ENCODE data around the gene COMMD3. TPM values are rescaled to one million over a fixed set of nuclear protein-coding genes. Genes with fewer than 3 reads are reported as not detected.
A peak's percentile ranks its signal among the peaks of the same experiment; 100 is the strongest.

Gene COMMD3
- total RNA-seq, 2 donors from 2014 or later = 30.7 to 38.8 TPM

DNA sequence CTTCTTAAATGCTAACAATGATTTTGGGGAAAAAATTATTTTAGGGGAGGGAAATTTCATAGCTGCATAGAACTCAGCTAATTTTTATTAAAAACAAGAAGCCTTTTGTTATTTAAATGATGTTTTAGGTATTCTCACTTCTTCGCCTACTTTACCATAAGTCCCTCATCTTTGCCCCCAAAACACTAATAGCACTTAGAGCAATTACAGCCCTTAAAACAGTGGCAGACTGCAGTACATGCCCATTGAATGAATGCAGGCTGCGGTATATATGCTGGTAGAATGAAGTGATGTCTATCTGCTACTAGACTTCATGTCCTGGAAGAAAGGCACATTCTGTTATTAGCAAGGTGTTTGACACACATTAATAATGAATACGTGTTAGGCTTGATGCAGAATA, 26.2 kb downstream of the COMMD3 start:
- no peak overlapping the region for H3K4me3 ChIP-seq
- H3K27me3 ChIP-seq (replicated peaks; ENCODE audit: insufficient read depth) = peaks cover 23% of the 10 kb centered on the region
- no peak overlapping the region for H3K27ac ChIP-seq
- H3K36me3 ChIP-seq = no peaks in the 10 kb centered on the region
- DNase-seq (ENCODE audit: low spot score) = no peak
- WGBS = 48% methylated on average over 3 of the region's 3 CpGs
- H3K4me1 ChIP-seq (replicated peaks) = no peaks in the 10 kb centered on the region
- H3K9me3 ChIP-seq = no peaks in the 10 kb centered on the region
- TF ChIP-seq POLR2AphosphoS5 (IDR thresholded peaks at IDR 0.05) (no peak), POLR2A (IDR thresholded peaks at IDR 0.05) (no peak)
- TF ChIP-seq, protein P1, sequence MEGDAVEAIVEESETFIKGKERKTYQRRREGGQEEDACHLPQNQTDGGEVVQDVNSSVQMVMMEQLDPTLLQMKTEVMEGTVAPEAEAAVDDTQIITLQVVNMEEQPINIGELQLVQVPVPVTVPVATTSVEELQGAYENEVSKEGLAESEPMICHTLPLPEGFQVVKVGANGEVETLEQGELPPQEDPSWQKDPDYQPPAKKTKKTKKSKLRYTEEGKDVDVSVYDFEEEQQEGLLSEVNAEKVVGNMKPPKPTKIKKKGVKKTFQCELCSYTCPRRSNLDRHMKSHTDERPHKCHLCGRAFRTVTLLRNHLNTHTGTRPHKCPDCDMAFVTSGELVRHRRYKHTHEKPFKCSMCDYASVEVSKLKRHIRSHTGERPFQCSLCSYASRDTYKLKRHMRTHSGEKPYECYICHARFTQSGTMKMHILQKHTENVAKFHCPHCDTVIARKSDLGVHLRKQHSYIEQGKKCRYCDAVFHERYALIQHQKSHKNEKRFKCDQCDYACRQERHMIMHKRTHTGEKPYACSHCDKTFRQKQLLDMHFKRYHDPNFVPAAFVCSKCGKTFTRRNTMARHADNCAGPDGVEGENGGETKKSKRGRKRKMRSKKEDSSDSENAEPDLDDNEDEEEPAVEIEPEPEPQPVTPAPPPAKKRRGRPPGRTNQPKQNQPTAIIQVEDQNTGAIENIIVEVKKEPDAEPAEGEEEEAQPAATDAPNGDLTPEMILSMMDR (IDR thresholded peaks at IDR 0.05) = no peak
- intact Hi-C loops (cut with DNase I) = loop anchor here (10.0 kb wide), 2 partner anchors 92 to 372 kb away; partner anchors contain the start of gene PIP4K2A

DNA sequence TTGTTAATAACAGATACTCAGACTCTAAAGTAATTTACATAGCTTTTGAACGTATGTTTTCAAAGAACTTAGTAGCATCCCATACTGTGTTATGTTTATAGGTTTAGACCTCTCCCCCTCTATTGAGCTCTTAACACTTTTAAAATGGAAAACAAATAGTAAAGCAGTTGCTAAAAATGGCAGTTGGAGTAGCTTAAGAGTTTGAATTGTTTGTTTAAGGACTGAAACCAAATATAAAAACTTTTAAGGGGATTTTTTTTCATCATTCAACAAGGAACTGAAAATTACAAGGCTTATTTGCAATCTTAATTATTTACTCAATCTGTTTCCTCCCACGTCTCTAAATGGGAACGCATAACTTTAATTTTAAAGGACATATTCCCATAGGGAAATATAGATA, 27.5 kb downstream of the COMMD3 start:
- Histone ChIP-seq H3K4me1 (replicated peaks) (no peaks in the 10 kb centered on the region), H3K4me3 (no peak overlapping the region), H3K9me3 (no peaks in the 10 kb centered on the region), H3K27me3 (replicated peaks; ENCODE audit: insufficient read depth) (peaks cover 16% of the 10 kb centered on the region), H3K27ac (no peak overlapping the region), H3K36me3 (no peaks in the 10 kb centered on the region)
- 18% methylated on average over 3 of the region's 3 CpGs for WGBS
- intact Hi-C loops (cut with DNase I) = loop anchor here (10.0 kb wide), 2 partner anchors 91 to 371 kb away; partner anchors contain the start of gene PIP4K2A
- DNase-seq (ENCODE audit: low spot score) = no peak
- TF ChIP-seq POLR2AphosphoS5 (IDR thresholded peaks at IDR 0.05) = no peak

DNA sequence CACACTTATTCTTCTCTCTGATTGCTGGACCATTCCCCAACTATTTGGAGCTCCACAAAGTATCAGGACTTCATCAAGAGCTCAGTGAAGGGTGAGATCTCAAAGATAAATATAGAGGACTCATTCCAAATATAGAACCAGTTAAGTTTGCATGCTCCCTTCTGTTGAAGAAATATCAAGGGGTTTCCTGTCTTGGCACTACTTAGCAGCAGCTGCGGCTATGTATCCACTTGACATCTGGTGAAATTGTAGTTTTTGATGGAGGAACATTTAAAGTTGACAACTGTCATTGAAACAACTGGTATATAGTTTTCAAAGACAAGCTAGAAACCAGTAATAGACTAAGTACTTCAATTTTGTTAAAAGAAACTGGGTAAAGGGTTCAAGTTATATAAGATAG, 28.1 kb downstream of the COMMD3 start:
- no peaks in the 10 kb centered on the region for H3K4me1 ChIP-seq (replicated peaks)
- 47% methylated on average over 1 of the region's 1 CpG for WGBS
- no peaks in the 10 kb centered on the region for H3K36me3 ChIP-seq
- intact Hi-C loops (cut with DNase I) = loop anchor here (10.0 kb wide), 2 partner anchors 91 to 371 kb away; partner anchors contain the start of gene PIP4K2A
- DNase-seq (ENCODE audit: low spot score) = no peak
- H3K4me3 ChIP-seq = no peak overlapping the region
- H3K27ac ChIP-seq = no peak overlapping the region
- TF ChIP-seq POLR2A (IDR thresholded peaks at IDR 0.05) = no peak
- no peak for TF ChIP-seq POLR2AphosphoS5 (IDR thresholded peaks at IDR 0.05)
- TF ChIP-seq, protein P1 (IDR thresholded peaks at IDR 0.05) = no peak
- H3K9me3 ChIP-seq = no peaks in the 10 kb centered on the region
- H3K27me3 ChIP-seq (replicated peaks; ENCODE audit: insufficient read depth) = peaks cover 16% of the 10 kb centered on the region

DNA sequence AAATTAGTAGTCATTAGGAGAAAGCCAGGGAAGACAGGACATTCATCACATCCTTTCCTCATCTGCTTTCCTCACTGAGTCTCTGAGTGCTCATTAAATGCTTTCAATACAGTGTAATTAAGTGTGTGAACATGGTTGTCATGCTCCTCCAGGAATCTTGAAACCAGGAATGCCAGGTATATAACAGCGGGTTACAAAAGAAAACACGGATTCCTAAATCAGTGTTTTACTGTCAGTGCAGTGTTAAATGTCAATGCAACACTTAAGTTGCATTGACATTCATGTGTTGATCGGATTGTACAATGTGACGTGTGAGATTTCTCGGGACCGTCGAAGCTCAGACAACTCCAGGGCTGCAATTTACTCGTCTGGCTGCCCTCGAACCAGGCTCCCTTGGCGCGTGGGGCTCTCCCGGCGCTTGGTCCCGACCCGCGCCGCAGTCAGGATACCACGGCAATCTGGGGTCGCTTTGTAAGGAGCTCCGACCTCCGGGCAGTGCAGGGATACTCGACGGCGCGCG, 28.7 kb downstream of the COMMD3 start:
- H3K36me3 ChIP-seq = no peaks in the 10 kb centered on the region
- H3K27me3 ChIP-seq (replicated peaks; ENCODE audit: insufficient read depth) = peaks cover 16% of the 10 kb centered on the region
- no peaks in the 10 kb centered on the region for H3K9me3 ChIP-seq
- H3K27ac ChIP-seq = no peak overlapping the region
- no peak for DNase-seq (ENCODE audit: low spot score)
- H3K4me3 ChIP-seq = peak overlapping the region; percentile 9 to 31
- H3K4me1 ChIP-seq (replicated peaks) = no peaks in the 10 kb centered on the region
- WGBS = 5% methylated on average over 25 of the region's 26 CpGs
- no peak for TF ChIP-seq POLR2A (IDR thresholded peaks at IDR 0.05)
- TF ChIP-seq, protein P1 (IDR thresholded peaks at IDR 0.05) = no peak
- TF ChIP-seq POLR2AphosphoS5 (IDR thresholded peaks at IDR 0.05) = no peak
- intact Hi-C loops (cut with DNase I) = loop anchor here (10.0 kb wide), 2 partner anchors 90 to 370 kb away; partner anchors contain the start of gene PIP4K2A

DNA sequence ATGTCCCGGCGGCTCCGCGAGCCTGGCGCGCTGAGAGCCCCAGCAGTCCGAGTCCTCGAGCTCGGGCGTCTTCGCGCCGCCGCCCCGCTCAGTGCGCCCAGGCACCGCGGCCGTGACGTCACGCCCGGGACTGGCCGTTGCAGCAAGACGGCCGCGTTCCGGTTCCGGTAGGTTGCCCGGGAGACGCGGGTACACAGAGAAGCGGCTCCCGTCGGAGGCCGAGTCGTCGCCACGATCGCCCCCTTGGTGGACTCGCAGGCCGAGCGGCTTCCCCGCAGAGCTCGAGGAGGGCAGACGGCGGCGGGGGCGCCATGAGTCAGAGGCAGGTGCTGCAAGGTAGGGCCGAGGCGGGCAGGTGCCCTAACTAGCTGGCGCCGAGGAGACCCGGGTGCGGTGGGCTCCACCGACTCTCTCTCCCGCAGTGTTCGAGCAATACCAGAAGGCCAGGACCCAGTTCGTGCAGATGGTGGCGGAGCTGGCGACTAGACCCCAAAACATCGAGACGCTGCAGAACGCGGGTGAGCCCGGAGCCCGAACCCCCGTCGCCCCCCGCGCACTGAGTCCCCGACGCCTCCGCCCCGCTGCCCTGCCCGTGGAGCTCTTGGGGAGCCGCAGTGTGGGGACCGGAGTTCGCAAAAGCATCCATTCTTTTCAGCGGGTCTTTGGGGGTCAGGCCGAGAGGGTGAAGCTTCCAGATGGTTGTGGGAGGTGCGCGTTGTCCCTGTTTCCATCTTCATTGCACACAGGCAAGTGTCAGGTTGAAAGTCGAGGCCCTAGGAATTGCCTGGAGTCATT, 29.3 kb downstream of the COMMD3 start, which contains the start of gene SPAG6:
SPAG6 (plus strand) TSS at position 196 of the 795 bp plus-strand sequence; CDS start at position 312, 116 bp downstream.
- Histone ChIP-seq H3K36me3 (no peaks in the 10 kb centered on the region), H3K4me3 (peak within 1 kb of the TSS; percentile 9 to 31), H3K4me1 (replicated peaks) (no peaks in the 10 kb centered on the region), H3K27me3 (replicated peaks; ENCODE audit: insufficient read depth) (peaks cover 16% of the 10 kb centered on the region), H3K9me3 (no peaks in the 10 kb centered on the region), H3K27ac (no peak within 1 kb of the TSS)
- intact Hi-C loops (cut with DNase I) = loop anchor here (10.0 kb wide), 2 partner anchors 89 to 369 kb away; partner anchors contain the start of gene PIP4K2A
- no peak for TF ChIP-seq POLR2AphosphoS5 (IDR thresholded peaks at IDR 0.05)
- TF ChIP-seq, protein P1 (IDR thresholded peaks at IDR 0.05) = no peak
- TF ChIP-seq POLR2A (IDR thresholded peaks at IDR 0.05) = no peak
- WGBS = 4% methylated on average over 78 of the region's 83 CpGs
- DNase-seq (ENCODE audit: low spot score) = no peak
